Measurements from ENCODE around the gene CTU1.

Gene CTU1

GRCh38 chr19:51102991-51103390, 5.2 kb downstream of the CTU1 start:
- DNase-seq = no peak

GRCh38 chr19:51101171-51101865, 6.9 kb downstream of the CTU1 start:
- DNase-seq = no peak

- no peak for DNase-seq
Observed at GRCh38 chr19:51100601-51101000, 7.6 kb downstream of the CTU1 start.

GRCh38 chr19:51099047-51099382, 9.2 kb downstream of the CTU1 start:
- DNase-seq = no peak

- peak; percentile 49 to 63 for DNase-seq
Observed at GRCh38 chr19:51098365-51099046, 9.7 kb downstream of the CTU1 start.

DNA sequence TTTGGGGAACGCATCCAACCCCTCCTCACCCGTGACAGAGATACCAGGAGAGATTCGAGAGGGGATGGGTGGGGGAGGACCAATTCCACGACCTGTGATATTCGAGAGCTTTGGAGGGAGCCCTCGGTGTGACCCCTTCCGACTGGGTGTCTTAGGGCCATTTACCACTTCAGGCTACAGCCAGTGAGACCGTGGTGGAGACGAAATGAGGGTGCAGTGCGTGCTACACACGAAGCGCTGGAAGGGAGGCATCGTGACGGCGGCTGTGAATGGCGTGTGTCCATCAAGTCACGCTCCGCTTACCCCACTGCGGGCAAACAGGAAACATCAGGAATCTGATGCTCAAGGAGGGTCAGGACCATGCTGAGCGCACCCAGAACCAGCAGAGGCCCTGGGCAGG, 10.4 kb downstream of the CTU1 start:
- no peak for DNase-seq

DNA sequence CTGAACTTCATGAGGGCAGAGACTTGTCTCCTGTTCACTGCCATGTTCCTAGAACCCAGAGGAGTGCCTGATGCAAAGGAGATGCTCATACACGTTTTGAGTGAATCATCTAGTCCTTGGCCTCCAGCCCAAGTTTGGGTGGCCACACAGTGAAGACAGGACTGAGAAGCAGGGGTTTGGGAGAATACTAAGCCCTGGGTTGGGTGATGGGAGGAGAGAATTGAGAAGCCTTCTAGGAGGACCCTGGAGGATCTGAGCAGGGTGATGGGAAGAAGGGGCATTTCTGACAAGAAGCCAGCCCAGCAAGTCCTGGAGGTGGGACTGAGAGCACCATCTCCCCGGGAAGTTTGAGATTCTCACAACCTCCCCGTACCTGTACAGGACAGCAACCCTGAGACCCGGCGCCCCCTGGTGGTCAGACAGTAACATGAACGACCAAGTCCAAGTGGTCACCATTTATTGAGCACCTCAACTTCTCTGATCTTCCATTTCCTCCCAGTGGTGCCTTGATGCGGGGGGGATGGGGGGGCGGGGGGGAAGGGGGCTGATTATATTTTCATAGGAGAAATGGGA, 11.0 kb downstream of the CTU1 start:
- DNase-seq = peak; percentile 62 to 70

GRCh38 chr19:51096473-51097165, 11.6 kb downstream of the CTU1 start:
- DNase-seq = peak in 1 of 2 donors; percentile 12

- DNase-seq = peak; percentile 12 to 31
Observed at GRCh38 chr19:51094696-51095279, 13.4 kb downstream of the CTU1 start.

GRCh38 chr19:51093510-51094345, 14.5 kb downstream of the CTU1 start:
- no peak for DNase-seq

DNA sequence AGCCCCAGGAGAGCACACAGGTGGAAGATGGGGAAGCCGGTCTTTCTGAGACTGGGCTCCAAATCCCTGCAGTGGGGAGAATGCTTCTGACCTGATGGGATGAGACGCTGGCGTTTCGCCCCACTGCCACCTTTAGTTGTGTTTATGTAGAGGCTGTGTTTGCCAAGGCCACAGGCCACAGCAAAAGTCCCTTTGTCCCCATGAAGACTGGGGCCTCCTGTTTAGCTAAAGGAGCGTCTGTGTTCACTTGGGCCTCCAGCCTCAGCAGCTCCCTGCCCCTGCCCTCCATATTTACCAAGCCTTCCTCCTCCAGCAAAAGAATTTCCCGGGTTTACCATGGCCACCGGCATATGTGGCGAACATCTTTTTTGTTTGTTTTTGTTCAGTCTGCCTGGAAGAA, 15.1 kb downstream of the CTU1 start:
- no peak for DNase-seq

GRCh38 chr19:51091895-51092873, 16.0 kb downstream of the CTU1 start:
- DNase-seq = no peak

DNA sequence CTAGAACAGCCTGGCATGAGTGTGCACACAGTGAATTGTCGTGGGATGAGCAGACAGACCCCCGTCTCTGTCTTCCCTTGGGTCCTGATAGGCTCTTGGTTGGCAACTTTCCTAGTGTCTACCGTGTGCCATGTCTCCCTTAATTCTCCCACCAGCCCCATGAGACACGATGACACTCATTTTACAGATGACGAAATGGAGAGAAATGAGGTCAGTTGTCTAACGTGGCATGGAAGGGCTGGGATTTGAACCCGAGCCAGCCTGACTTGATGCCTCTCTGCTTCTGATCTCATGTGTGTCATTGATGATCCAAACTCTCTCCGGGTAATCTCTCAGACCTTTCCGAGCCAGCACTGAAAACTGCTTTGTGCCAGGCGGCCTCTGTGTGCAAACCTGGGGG, 17.1 kb downstream of the CTU1 start:
- DNase-seq = no peak

DNA sequence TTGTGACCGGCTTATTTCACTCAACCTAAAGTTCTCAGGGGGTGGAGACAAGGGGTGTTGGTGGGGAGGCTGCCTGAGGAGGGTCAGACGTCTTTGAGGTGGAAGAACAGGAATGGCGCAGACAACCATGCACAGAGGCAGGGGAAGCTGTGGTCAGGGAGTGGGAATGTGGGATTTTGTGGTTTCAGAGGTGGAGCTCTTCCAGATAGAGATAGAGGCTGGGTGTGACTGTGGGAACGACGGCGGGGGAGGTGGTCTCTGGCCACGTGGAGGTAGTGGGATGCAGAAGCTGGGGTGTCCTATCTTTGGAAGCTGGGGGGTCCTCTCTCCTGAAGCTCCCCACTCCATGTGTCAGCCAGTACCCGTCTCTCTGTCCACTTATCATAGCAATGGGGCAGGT, 17.7 kb downstream of the CTU1 start:
- no peak for DNase-seq

GRCh38 chr19:51089786-51090185, 18.4 kb downstream of the CTU1 start:
- no peak for DNase-seq

- DNase-seq = no peak
Observed at GRCh38 chr19:51086153-51086850, 21.9 kb downstream of the CTU1 start.

- DNase-seq = no peak
Observed at GRCh38 chr19:51084505-51084904, 23.7 kb downstream of the CTU1 start.

DNA sequence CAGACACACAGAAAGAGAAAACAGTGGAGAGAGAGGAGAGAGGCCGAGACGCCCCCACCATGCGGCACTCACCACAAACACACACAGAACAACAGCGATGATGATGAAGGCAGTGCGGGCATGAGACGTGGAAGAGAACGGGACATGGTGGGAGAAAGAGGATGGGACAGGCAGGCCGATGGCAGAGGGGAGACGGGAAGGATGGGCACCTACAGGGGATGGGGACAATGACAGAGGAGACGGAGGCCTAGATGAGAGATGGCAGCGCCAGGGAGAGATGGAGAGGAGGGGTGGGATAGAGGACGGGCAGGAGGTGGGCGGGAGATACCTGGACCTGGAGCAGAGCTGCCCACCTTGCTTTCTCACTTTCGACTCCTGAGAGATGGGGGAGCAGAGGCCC, 24.4 kb downstream of the CTU1 start:
- DNase-seq = no peak

- no peak for DNase-seq
Observed at GRCh38 chr19:51083181-51083580, 25.0 kb downstream of the CTU1 start.

- DNase-seq = no peak
Observed at GRCh38 chr19:51082611-51083010, 25.6 kb downstream of the CTU1 start, which contains the start of gene KLK14. TSS of gene KLK14 (minus strand) at chr19:51082887. CDS start at chr19:51082614, 273 bp downstream.
